ENCODE data around the gene NIP7. TPM values are rescaled to one million over a fixed set of nuclear protein-coding genes. Genes with fewer than 3 reads are reported as not detected.

Gene NIP7
- total and polyA plus RNA-seq, 2 experiments from 2014 or later, result 30.4 to 47.4 TPM

DNA sequence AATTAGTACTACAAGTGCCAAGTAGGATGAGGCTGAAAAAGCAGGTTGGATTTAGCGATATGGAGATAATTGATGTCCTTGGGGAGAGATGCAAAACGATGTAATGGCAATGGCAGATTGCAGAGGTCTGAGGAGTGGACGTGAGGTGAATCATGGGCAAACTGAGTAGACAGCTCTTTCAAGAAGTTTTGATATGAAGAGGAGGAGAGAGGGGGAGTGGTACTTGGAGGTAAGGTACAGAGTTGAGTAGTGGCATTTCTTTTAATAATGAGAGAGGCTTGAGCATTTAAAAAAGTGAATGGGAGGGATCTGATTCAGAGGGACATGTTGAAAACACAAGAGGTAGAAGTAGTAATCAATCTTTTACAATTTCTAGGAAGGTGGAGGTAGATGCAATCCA lies 46.2 kb upstream of the NIP7 start:
- Mint-ChIP-seq H3K4me3 (no peak overlapping the region), H3K27me3 (ENCODE audit: insufficient read depth, low read depth, poor library complexity) (peaks cover 1% of the 10 kb centered on the region), H3K36me3 (ENCODE audit: low read depth) (peaks cover 3% of the 10 kb centered on the region; the same call in 2 of the 3 replicates), H3K4me1 (no peaks in the 10 kb centered on the region), H3K9me3 (no peaks in the 10 kb centered on the region), H3K27ac (peak overlapping the region; percentile 4; the same call in 1 of the 2 replicates)
- Histone ChIP-seq H3F3A (replicated peaks; ENCODE audit: low read depth) (no peaks in the 10 kb centered on the region), H3K27me3 (ENCODE audit: insufficient read depth) (no peaks in the 10 kb centered on the region), H4K20me1 (replicated peaks; ENCODE audit: insufficient read depth) (no peaks in the 10 kb centered on the region; the same call in 1 of the 2 replicates), H3K79me2 (replicated peaks; ENCODE audit: insufficient read depth) (no peaks in the 10 kb centered on the region), H2AFZ (no peak overlapping the region), H3K4me3 (no peak overlapping the region), H3K9me2 (ENCODE audit: insufficient read depth) (no peaks in the 10 kb centered on the region), H3K27ac (ENCODE audit: low read depth) (no peak overlapping the region), H3K4me1 (ENCODE audit: insufficient read depth) (no peaks in the 10 kb centered on the region), H3K36me3 (ENCODE audit: insufficient read depth) (no peaks in the 10 kb centered on the region), H3K4me2 (no peak overlapping the region)
- no peak for DNase-seq (ENCODE audit: low spot score)
- no peak for ATAC-seq
- TF ChIP-seq NANOG (IDR thresholded peaks at IDR 0.05; ENCODE audit: borderline replicate concordance) (no peak), EZH2phosphoT487 (IDR thresholded peaks at IDR 0.05; ENCODE audit: unreplicated experiment) (no peak), JUNB (IDR thresholded peaks at IDR 0.05; ENCODE audit: unreplicated experiment) (no peak), POLR2AphosphoS5 (IDR thresholded peaks at IDR 0.05; ENCODE audit: low read depth) (no peak)

DNA sequence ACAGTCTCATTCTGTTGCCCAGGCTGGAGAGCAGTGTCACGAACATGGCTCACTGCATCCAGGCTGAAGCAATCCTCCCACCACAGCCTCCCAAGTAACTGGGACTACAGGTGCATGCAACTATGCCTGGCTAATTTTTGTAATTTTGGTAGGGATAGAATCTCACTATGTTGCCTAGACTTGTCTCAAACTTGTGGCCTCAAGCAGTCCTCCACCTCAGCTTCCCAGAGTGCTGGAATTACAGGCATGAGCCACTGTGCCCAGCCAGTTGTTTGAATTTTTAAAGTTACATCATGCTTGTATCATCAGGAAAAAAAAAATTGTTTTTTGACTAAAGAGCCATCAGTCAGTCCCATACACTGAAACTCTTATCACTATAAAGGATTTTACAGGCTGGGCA lies 45.5 kb upstream of the NIP7 start:
- H3K27ac Mint-ChIP-seq, result no peak overlapping the region
- H3K4me1 ChIP-seq (ENCODE audit: insufficient read depth), result no peaks in the 10 kb centered on the region
- H3F3A ChIP-seq (replicated peaks; ENCODE audit: low read depth), result no peaks in the 10 kb centered on the region
- H3K27me3 Mint-ChIP-seq (ENCODE audit: insufficient read depth, low read depth, poor library complexity), result peaks cover 1% of the 10 kb centered on the region
- no peaks in the 10 kb centered on the region for H3K9me2 ChIP-seq (ENCODE audit: insufficient read depth)
- no peaks in the 10 kb centered on the region for H3K79me2 ChIP-seq (replicated peaks; ENCODE audit: insufficient read depth)
- DNase-seq (ENCODE audit: low spot score), result no peak
- no peaks in the 10 kb centered on the region for H3K36me3 ChIP-seq (ENCODE audit: insufficient read depth)
- H4K20me1 ChIP-seq (replicated peaks; ENCODE audit: insufficient read depth), result no peaks in the 10 kb centered on the region; the same call in 1 of the 2 replicates
- H2AFZ ChIP-seq, result no peak overlapping the region
- H3K4me3 ChIP-seq, result no peak overlapping the region
- no peaks in the 10 kb centered on the region for H3K4me1 Mint-ChIP-seq
- H3K36me3 Mint-ChIP-seq (ENCODE audit: low read depth), result peaks cover 3% of the 10 kb centered on the region; the same call in 2 of the 3 replicates
- H3K9me3 Mint-ChIP-seq, result no peaks in the 10 kb centered on the region
- no peaks in the 10 kb centered on the region for H3K27me3 ChIP-seq (ENCODE audit: insufficient read depth)
- ATAC-seq, result no peak
- H3K27ac ChIP-seq (ENCODE audit: low read depth), result 0 out of 2 replicates have a peak overlapping the region, but pooled peaks have one; percentile 26
- H3K4me3 Mint-ChIP-seq, result no peak overlapping the region
- H3K4me2 ChIP-seq, result no peak overlapping the region
- TF ChIP-seq CREB1 (CRISPR knock-in tag; IDR thresholded peaks at IDR 0.05; ENCODE audit: low read depth) (no peak), JUNB (IDR thresholded peaks at IDR 0.05; ENCODE audit: unreplicated experiment) (no peak), EZH2phosphoT487 (IDR thresholded peaks at IDR 0.05; ENCODE audit: unreplicated experiment) (no peak), ZNF114 (CRISPR knock-in tag; IDR thresholded peaks at IDR 0.05) (no peak), ZNF331 (CRISPR knock-in tag; IDR thresholded peaks at IDR 0.05; ENCODE audit: low read depth) (no peak), STAT1 (IDR thresholded peaks at IDR 0.05; ENCODE audit: unreplicated experiment) (no peak), EZH2 (IDR thresholded peaks at IDR 0.05; ENCODE audit: low read depth, unreplicated experiment) (no peak), POLR2AphosphoS5 (IDR thresholded peaks at IDR 0.05; ENCODE audit: low read depth) (no peak), NANOG (IDR thresholded peaks at IDR 0.05; ENCODE audit: borderline replicate concordance) (no peak)
- TF ChIP-seq, protein P1, sequence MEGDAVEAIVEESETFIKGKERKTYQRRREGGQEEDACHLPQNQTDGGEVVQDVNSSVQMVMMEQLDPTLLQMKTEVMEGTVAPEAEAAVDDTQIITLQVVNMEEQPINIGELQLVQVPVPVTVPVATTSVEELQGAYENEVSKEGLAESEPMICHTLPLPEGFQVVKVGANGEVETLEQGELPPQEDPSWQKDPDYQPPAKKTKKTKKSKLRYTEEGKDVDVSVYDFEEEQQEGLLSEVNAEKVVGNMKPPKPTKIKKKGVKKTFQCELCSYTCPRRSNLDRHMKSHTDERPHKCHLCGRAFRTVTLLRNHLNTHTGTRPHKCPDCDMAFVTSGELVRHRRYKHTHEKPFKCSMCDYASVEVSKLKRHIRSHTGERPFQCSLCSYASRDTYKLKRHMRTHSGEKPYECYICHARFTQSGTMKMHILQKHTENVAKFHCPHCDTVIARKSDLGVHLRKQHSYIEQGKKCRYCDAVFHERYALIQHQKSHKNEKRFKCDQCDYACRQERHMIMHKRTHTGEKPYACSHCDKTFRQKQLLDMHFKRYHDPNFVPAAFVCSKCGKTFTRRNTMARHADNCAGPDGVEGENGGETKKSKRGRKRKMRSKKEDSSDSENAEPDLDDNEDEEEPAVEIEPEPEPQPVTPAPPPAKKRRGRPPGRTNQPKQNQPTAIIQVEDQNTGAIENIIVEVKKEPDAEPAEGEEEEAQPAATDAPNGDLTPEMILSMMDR (conservative IDR thresholded peaks at IDR 0.05; ENCODE audit: low read depth in 2 of 2), result no peak
- TF ChIP-seq, protein P2, sequence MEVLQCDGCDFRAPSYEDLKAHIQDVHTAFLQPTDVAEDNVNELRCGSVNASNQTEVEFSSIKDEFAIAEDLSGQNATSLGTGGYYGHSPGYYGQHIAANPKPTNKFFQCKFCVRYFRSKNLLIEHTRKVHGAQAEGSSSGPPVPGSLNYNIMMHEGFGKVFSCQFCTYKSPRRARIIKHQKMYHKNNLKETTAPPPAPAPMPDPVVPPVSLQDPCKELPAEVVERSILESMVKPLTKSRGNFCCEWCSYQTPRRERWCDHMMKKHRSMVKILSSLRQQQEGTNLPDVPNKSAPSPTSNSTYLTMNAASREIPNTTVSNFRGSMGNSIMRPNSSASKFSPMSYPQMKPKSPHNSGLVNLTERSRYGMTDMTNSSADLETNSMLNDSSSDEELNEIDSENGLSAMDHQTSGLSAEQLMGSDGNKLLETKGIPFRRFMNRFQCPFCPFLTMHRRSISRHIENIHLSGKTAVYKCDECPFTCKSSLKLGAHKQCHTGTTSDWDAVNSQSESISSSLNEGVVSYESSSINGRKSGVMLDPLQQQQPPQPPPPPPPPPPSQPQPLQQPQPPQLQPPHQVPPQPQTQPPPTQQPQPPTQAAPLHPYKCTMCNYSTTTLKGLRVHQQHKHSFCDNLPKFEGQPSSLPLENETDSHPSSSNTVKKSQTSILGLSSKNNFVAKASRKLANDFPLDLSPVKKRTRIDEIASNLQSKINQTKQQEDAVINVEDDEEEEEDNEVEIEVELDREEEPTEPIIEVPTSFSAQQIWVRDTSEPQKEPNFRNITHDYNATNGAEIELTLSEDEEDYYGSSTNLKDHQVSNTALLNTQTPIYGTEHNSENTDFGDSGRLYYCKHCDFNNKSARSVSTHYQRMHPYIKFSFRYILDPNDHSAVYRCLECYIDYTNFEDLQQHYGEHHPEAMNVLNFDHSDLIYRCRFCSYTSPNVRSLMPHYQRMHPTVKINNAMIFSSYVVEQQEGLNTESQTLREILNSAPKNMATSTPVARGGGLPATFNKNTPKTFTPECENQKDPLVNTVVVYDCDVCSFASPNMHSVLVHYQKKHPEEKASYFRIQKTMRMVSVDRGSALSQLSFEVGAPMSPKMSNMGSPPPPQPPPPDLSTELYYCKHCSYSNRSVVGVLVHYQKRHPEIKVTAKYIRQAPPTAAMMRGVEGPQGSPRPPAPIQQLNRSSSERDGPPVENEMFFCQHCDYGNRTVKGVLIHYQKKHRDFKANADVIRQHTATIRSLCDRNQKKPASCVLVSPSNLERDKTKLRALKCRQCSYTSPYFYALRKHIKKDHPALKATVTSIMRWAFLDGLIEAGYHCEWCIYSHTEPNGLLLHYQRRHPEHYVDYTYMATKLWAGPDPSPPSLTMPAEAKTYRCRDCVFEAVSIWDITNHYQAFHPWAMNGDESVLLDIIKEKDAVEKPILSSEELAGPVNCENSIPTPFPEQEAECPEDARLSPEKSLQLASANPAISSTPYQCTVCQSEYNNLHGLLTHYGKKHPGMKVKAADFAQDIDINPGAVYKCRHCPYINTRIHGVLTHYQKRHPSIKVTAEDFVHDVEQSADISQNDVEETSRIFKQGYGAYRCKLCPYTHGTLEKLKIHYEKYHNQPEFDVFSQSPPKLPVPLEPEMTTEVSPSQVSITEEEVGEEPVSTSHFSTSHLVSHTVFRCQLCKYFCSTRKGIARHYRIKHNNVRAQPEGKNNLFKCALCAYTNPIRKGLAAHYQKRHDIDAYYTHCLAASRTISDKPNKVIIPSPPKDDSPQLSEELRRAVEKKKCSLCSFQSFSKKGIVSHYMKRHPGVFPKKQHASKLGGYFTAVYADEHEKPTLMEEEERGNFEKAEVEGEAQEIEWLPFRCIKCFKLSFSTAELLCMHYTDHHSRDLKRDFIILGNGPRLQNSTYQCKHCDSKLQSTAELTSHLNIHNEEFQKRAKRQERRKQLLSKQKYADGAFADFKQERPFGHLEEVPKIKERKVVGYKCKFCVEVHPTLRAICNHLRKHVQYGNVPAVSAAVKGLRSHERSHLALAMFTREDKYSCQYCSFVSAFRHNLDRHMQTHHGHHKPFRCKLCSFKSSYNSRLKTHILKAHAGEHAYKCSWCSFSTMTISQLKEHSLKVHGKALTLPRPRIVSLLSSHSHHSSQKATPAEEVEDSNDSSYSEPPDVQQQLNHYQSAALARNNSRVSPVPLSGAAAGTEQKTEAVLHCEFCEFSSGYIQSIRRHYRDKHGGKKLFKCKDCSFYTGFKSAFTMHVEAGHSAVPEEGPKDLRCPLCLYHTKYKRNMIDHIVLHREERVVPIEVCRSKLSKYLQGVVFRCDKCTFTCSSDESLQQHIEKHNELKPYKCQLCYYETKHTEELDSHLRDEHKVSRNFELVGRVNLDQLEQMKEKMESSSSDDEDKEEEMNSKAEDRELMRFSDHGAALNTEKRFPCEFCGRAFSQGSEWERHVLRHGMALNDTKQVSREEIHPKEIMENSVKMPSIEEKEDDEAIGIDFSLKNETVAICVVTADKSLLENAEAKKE (CRISPR knock-in tag; IDR thresholded peaks at IDR 0.05), result no peak
